IPS-11a (cell line): Measurements from ENCODE around the gene SLC36A2.
"Not testable (repeated sequence)": the region's sequence is repeated elsewhere in the genome, so short reads cannot be mapped to it uniquely, and the experiment has no call there.

ENCODE experiments used
- H3K4me3 ChIP-seq: one replicate; pipeline ENCODE4 v1.5.1; 2013; ENCODE audit warnings: low read depth, low read length, control low read depth

Gene SLC36A2

GRCh38 chr5:151347369-151347768 lies at the start of gene SLC36A2:
Gene SLC36A2, minus strand, starts transcription at chr5:151347559. Its CDS starts 99 bp downstream, at chr5:151347460.
- no peak within 1 kb of the TSS for H3K4me3 ChIP-seq

- no peak overlapping the region for H3K4me3 ChIP-seq
Observed at GRCh38 chr5:151388960-151389359, 41.6 kb upstream of the SLC36A2 start.

- H3K4me3 ChIP-seq, result no peak overlapping the region
Observed at GRCh38 chr5:151384106-151384505, 36.7 kb upstream of the SLC36A2 start.

- H3K4me3 ChIP-seq, result no peak overlapping the region
Observed at GRCh38 chr5:151383011-151383410, 35.7 kb upstream of the SLC36A2 start.

- H3K4me3 ChIP-seq, result no peak overlapping the region
Observed at GRCh38 chr5:151382576-151382975, 35.2 kb upstream of the SLC36A2 start.

GRCh38 chr5:151381899-151382298 lies 34.5 kb upstream of the SLC36A2 start:
- no peak overlapping the region for H3K4me3 ChIP-seq

GRCh38 chr5:151378616-151379015 lies 31.3 kb upstream of the SLC36A2 start:
- H3K4me3 ChIP-seq, result no peak overlapping the region

GRCh38 chr5:151374539-151374938 lies 27.2 kb upstream of the SLC36A2 start:
- no peak overlapping the region for H3K4me3 ChIP-seq

GRCh38 chr5:151367038-151367437 lies 19.7 kb upstream of the SLC36A2 start:
- H3K4me3 ChIP-seq, result not testable (repeated sequence)

GRCh38 chr5:151363673-151364072 lies 16.3 kb upstream of the SLC36A2 start:
- H3K4me3 ChIP-seq, result no peak overlapping the region

GRCh38 chr5:151362970-151363369 lies 15.6 kb upstream of the SLC36A2 start:
- H3K4me3 ChIP-seq, result no peak overlapping the region

GRCh38 chr5:151359391-151359790 lies 12.0 kb upstream of the SLC36A2 start:
- H3K4me3 ChIP-seq, result no peak overlapping the region

- no peak overlapping the region for H3K4me3 ChIP-seq
Observed at GRCh38 chr5:151357792-151358191, 10.4 kb upstream of the SLC36A2 start.

- no peak overlapping the region for H3K4me3 ChIP-seq
Observed at GRCh38 chr5:151357097-151357496, 9.7 kb upstream of the SLC36A2 start.

- H3K4me3 ChIP-seq, result no peak overlapping the region
Observed at GRCh38 chr5:151351671-151352070, 4.3 kb upstream of the SLC36A2 start.

GRCh38 chr5:151348789-151349188 lies 1.4 kb upstream of the SLC36A2 start:
- no peak overlapping the region for H3K4me3 ChIP-seq

- H3K4me3 ChIP-seq, result no peak overlapping the region
Observed at GRCh38 chr5:151345808-151346478, 1.4 kb downstream of the SLC36A2 start.

GRCh38 chr5:151345187-151345807 lies 2.1 kb downstream of the SLC36A2 start:
- H3K4me3 ChIP-seq, result no peak overlapping the region

GRCh38 chr5:151344088-151344487 lies 3.3 kb downstream of the SLC36A2 start:
- no peak overlapping the region for H3K4me3 ChIP-seq

GRCh38 chr5:151340004-151340403 lies 7.4 kb downstream of the SLC36A2 start:
- H3K4me3 ChIP-seq, result no peak overlapping the region

GRCh38 chr5:151338734-151339133 lies 8.6 kb downstream of the SLC36A2 start:
- H3K4me3 ChIP-seq, result no peak overlapping the region

- H3K4me3 ChIP-seq, result no peak overlapping the region
Observed at GRCh38 chr5:151332857-151333256, 14.5 kb downstream of the SLC36A2 start.

- no peak overlapping the region for H3K4me3 ChIP-seq
Observed at GRCh38 chr5:151328734-151329133, 18.6 kb downstream of the SLC36A2 start.
